Measurements from ENCODE around the gene RPA1. TPM values are rescaled to one million over a fixed set of nuclear protein-coding genes. Genes with fewer than 3 reads are reported as not detected.
A peak's percentile ranks its signal among the peaks of the same experiment; 100 is the strongest.

The RPA1 gene
- total RNA-seq, 1 experiment from 2014 or later, result 150 TPM

DNA sequence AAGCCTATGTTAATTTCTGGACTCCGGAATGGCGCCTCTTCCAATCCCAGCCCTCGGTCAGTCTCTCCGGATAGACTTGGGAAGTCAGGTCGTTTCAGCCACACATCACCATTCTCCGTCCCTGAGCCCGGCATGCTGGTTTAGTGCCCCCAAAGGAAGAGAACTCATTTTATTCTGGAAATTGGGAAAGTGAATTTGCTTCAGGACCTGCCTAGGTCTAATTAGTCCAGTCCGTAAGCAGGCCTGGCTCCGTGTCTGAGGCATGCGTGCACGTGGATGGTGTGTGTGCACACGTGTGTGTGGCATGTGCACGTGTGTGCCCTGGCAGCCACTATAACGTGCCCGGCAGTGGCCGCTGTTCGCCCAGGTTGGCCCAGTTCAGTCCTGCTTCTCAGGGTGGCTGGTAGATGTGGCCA, 77.4 kb downstream of the RPA1 start:
- intact Hi-C loops (cut with micrococcal nuclease; ENCODE audit: unreplicated experiment), result no loop called here
- POLR2A ChIA-PET, result no interaction called here
- Histone ChIP-seq H3K27ac (ENCODE audit: low read length) (no peak overlapping the region), H3K4me1 (ENCODE audit: control insufficient read depth, insufficient read depth, low read length) (no peaks in the 10 kb centered on the region; the same call in 1 of the 2 replicates), H3K4me3 (ENCODE audit: low read depth in 2 of 2, low read length in 2 of 2) (no peak overlapping the region), H3K27me3 (ENCODE audit: control insufficient read depth, insufficient read depth, low read length) (0 out of 2 replicates have a peak, but pooled peaks cover 2% of the 10 kb centered on the region), H3K36me3 (ENCODE audit: control insufficient read depth, insufficient read depth, low read length) (no peaks in the 10 kb centered on the region), H3K9me3 (ENCODE audit: control insufficient read depth, insufficient read depth, low read depth, low read length) (no peaks in the 10 kb centered on the region)
- in situ Hi-C loops (cut with HindIII; ENCODE audit: low pct_unique_long_range_greater_than_20kb, low sequenced_read_pairs), result no loop called here
- TF ChIP-seq REST (IDR thresholded peaks at IDR 0.05; ENCODE audit: insufficient read depth in 1 of 2, low read depth in 2 of 2, low read length in 1 of 2) (0 out of 4 replicates have a peak, but pooled peaks of 1 of the 2 experiments have one; percentile 17), TCF7L2 (IDR thresholded peaks at IDR 0.05; ENCODE audit: low read depth, low read length) (no peak)
- TF ChIP-seq, protein P1, sequence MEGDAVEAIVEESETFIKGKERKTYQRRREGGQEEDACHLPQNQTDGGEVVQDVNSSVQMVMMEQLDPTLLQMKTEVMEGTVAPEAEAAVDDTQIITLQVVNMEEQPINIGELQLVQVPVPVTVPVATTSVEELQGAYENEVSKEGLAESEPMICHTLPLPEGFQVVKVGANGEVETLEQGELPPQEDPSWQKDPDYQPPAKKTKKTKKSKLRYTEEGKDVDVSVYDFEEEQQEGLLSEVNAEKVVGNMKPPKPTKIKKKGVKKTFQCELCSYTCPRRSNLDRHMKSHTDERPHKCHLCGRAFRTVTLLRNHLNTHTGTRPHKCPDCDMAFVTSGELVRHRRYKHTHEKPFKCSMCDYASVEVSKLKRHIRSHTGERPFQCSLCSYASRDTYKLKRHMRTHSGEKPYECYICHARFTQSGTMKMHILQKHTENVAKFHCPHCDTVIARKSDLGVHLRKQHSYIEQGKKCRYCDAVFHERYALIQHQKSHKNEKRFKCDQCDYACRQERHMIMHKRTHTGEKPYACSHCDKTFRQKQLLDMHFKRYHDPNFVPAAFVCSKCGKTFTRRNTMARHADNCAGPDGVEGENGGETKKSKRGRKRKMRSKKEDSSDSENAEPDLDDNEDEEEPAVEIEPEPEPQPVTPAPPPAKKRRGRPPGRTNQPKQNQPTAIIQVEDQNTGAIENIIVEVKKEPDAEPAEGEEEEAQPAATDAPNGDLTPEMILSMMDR (IDR thresholded peaks at IDR 0.05), result peak; percentile 40; the same call in 1 of the 2 replicates
- DNase-seq (ENCODE audit: low read depth, low spot score) (no peak), ATAC-seq (0 out of 2 replicates have a peak, but pooled peaks have one; percentile 56)
- no TSS peak for BruUV-seq (replicated peaks)
- CTCF ChIA-PET, result no interaction called here

DNA sequence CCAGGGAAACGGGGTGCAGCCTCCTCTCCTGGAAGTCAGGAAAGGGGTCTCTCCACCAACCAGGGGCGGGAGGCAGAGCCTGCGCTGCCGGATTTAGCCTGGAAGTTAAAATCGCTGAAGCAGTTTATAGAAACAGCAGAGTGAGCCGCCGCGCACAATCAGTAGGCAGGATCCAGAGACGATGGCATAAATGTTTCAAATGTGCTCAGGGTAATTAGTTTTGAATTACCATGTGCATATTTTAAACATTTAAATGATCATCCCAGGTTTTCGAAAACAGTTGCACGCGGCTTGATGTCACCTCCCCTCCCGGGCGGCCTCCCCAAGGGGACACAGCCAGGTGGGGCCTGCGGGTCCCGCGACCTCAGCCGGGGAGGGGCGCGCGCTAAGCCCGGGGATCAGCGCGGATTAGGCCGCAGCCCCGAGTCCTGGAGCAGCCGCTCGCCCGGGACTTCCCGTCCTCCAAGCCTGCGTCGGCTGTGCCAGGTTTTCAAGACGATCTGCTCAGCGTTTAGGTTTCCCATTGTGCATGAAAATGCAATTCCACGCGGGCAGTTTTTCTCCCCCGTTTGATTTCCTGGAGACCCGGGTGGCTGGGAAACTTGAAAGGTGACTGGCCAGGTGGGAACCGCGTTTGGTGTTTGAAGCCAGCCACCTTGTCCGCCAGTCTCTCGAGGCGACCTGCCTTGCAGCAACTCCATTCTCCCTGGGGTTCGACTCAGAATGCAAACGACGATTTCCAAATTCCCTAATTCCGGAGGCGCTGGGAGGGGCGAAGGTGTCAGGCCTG, 78.3 kb downstream of the RPA1 start:
- Histone ChIP-seq H3K4me1 (ENCODE audit: control insufficient read depth, insufficient read depth, low read length) (no peaks in the 10 kb centered on the region; the same call in 1 of the 2 replicates), H3K36me3 (ENCODE audit: control insufficient read depth, insufficient read depth, low read length) (no peaks in the 10 kb centered on the region), H3K9me3 (ENCODE audit: control insufficient read depth, insufficient read depth, low read depth, low read length) (no peaks in the 10 kb centered on the region), H3K27ac (ENCODE audit: low read length) (no peak overlapping the region), H3K4me3 (ENCODE audit: low read depth in 2 of 2, low read length in 2 of 2) (no peak overlapping the region), H3K27me3 (ENCODE audit: control insufficient read depth, insufficient read depth, low read length) (0 out of 2 replicates have a peak, but pooled peaks cover 2% of the 10 kb centered on the region)
- peak; percentile 36; the same call in 1 of the 2 replicates for ATAC-seq
- intact Hi-C loops (cut with micrococcal nuclease; ENCODE audit: unreplicated experiment) (loop anchor here (2.0 kb wide), 1 partner anchor 121 kb away; no protein-coding TSS in a partner anchor), in situ Hi-C loops (cut with HindIII; ENCODE audit: low pct_unique_long_range_greater_than_20kb, low sequenced_read_pairs) (no loop called here)
- ChIA-PET POLR2A (interaction anchor here (0.5 to 0.7 kb wide), 2 partner anchors 107 to 124 kb away, joined by 3 read pairs; no protein-coding TSS in a partner anchor), CTCF (interaction anchor here (0.9 to 1.2 kb wide), 7 partner anchors 58 to 147 kb away, joined by 3 to 22 read pairs (median 4); partner anchors contain the start of genes HIC1 and RTN4RL1)
- TF ChIP-seq SIN3A (IDR thresholded peaks at IDR 0.05; ENCODE audit: borderline replicate concordance, insufficient read depth, low read depth, low read length), result no peak
- no peak for TF ChIP-seq REST (IDR thresholded peaks at IDR 0.05; ENCODE audit: insufficient read depth in 1 of 2, low read depth in 2 of 2, low read length in 1 of 2)
- no peak for TF ChIP-seq TCF7L2 (IDR thresholded peaks at IDR 0.05; ENCODE audit: low read depth, low read length)
- TF ChIP-seq, protein P1 (IDR thresholded peaks at IDR 0.05), result no peak
- TF ChIP-seq POLR2AphosphoS5 (IDR thresholded peaks at IDR 0.05; ENCODE audit: low read depth, low read length), result no peak
- no TSS peak for BruUV-seq (replicated peaks)
- DNase-seq (ENCODE audit: low read depth, low spot score), result no peak
